Endothelial cell (in vitro differentiated cells): ENCODE data around the gene DHFR2. TPM values are rescaled to one million over a fixed set of nuclear protein-coding genes. Genes with fewer than 3 reads are reported as not detected.

Source experiments
- DNase-seq: peaks from one replicate; pipeline ENCODE4 v3.0.0; 2021; ENCODE audit warnings: low spot score
- H3K27ac Mint-ChIP-seq: one replicate; pipeline ENCODE4 v1.8.0; 2021; ENCODE audit warnings: mixed read lengths, inconsistent platforms; ENCODE audit not compliant: unreplicated experiment
- H3K27me3 Mint-ChIP-seq: one replicate; pipeline ENCODE4 v1.8.0; 2021; ENCODE audit warnings: mild to moderate bottlenecking, moderate library complexity, mixed read lengths, inconsistent platforms; ENCODE audit not compliant: unreplicated experiment
- H3K36me3 Mint-ChIP-seq: one replicate; pipeline ENCODE4 v1.8.0; 2021; ENCODE audit warnings: mild to moderate bottlenecking, low read depth, mixed read lengths, inconsistent platforms; ENCODE audit not compliant: unreplicated experiment
- H3K4me1 Mint-ChIP-seq: one replicate; pipeline ENCODE4 v1.8.0; 2021; ENCODE audit warnings: mild to moderate bottlenecking, mixed read lengths, inconsistent platforms; ENCODE audit not compliant: unreplicated experiment
- H3K4me3 Mint-ChIP-seq: one replicate; pipeline ENCODE4 v1.8.0; 2021; ENCODE audit warnings: mild to moderate bottlenecking, mixed read lengths, inconsistent platforms; ENCODE audit not compliant: unreplicated experiment
- H3K9me3 Mint-ChIP-seq: one replicate; pipeline ENCODE4 v1.8.0; 2021; ENCODE audit warnings: mixed read lengths, inconsistent platforms; ENCODE audit not compliant: unreplicated experiment
- total RNA-seq: library from RNA; stranded (reverse); fragmentation: NEBNext Ultra II Directional; extraction: Animal tissue kit (Norgen Biotek cat#: 25700); gene quantifications from one replicate; pipeline ENCODE4 v1.2.1, GENCODE V29; 2021; ENCODE audit not compliant: unreplicated experiment
- TF ChIP-seq, protein P1 (sequence below): fragments of 200-600 bp; sonication (generic); IDR thresholded peaks from one replicate; pipeline ENCODE4 v1.5.0; 2021; ENCODE audit warnings: antibody characterized with exemption; ENCODE audit not compliant: unreplicated experiment

The DHFR2 gene
- total RNA-seq, 1 donor from 2014 or later = 1.9 TPM

DNA sequence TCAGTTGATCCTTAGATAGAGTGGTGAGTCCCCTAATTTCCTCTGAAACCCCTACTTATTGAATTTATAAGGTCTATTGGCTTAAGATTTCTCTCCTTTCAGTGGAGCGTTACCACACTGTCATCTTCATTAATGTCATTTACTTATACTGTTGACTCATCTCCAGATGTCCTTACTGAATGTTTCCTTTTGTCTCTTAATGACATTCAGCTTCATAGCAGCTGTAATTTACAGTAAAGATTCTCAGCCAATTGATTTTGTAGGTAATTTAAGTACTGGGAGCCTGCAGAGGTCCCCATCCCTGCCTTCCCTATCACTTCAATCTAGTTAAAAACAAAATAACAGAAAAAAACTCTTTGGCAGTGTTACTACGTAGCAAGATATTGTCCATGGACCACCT, 53.1 kb downstream of the DHFR2 start:
- Mint-ChIP-seq H3K27me3 (no peaks in the 10 kb centered on the region), H3K9me3 (no peaks in the 10 kb centered on the region), H3K36me3 (peaks cover 12% of the 10 kb centered on the region), H3K4me1 (peaks cover 3% of the 10 kb centered on the region), H3K4me3 (no peak overlapping the region), H3K27ac (no peak overlapping the region)
- TF ChIP-seq, protein P1, sequence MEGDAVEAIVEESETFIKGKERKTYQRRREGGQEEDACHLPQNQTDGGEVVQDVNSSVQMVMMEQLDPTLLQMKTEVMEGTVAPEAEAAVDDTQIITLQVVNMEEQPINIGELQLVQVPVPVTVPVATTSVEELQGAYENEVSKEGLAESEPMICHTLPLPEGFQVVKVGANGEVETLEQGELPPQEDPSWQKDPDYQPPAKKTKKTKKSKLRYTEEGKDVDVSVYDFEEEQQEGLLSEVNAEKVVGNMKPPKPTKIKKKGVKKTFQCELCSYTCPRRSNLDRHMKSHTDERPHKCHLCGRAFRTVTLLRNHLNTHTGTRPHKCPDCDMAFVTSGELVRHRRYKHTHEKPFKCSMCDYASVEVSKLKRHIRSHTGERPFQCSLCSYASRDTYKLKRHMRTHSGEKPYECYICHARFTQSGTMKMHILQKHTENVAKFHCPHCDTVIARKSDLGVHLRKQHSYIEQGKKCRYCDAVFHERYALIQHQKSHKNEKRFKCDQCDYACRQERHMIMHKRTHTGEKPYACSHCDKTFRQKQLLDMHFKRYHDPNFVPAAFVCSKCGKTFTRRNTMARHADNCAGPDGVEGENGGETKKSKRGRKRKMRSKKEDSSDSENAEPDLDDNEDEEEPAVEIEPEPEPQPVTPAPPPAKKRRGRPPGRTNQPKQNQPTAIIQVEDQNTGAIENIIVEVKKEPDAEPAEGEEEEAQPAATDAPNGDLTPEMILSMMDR = no peak
- DNase-seq = no peak

DNA sequence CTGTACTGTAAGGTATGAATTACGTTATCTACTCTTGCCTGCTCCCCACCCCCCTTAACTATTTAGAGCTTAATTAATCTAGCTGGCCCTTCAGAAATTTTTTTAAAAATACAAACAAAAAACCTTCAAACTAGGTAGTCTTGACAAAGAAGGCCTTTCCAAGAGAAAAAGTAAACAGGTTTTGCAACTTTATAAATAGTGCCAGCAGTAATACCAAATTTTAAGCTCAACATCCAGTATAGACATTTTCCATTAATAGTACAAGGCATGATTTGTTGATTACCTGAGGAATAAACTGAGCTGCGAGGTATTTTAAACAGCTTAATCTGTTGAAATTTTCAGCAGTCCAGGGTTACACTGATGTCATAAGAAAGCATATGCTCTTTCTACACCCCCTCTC, 54.5 kb downstream of the DHFR2 start:
- peaks cover 3% of the 10 kb centered on the region for H3K4me1 Mint-ChIP-seq

More for the DNA sequence above, 54.5 kb downstream of the DHFR2 start:
- H3K9me3 Mint-ChIP-seq = no peaks in the 10 kb centered on the region
- H3K36me3 Mint-ChIP-seq = peaks cover 12% of the 10 kb centered on the region
- no peak overlapping the region for H3K4me3 Mint-ChIP-seq
- TF ChIP-seq, protein P1 = no peak
- H3K27me3 Mint-ChIP-seq = no peaks in the 10 kb centered on the region
- no peak for DNase-seq
- H3K27ac Mint-ChIP-seq = no peak overlapping the region

Other genes starting within 250 kb of the DHFR2 start
- gene PROS1, start 89.0 kb downstream of the DHFR2 start, total RNA-seq = 19.8 TPM
- gene ARL13B, start 82.8 kb downstream of the DHFR2 start, total RNA-seq = 15.3 TPM
- gene STX19, start 34.3 kb downstream of the DHFR2 start, total RNA-seq = not detected
- 11.5 TPM for gene NSUN3, start 145 bp upstream of the DHFR2 start, total RNA-seq